GM19397 (cell line): Measurements from ENCODE around the gene TMEM217.
"Not testable (repeated sequence)": the region's sequence is repeated elsewhere in the genome, so short reads cannot be mapped to it uniquely, and the experiment has no call there.

ENCODE experiments used
- ATAC-seq: cut with Tn5 transposase; IDR thresholded peaks from one replicate; pipeline ENCODE4 v1.9.1; 2021; ENCODE audit warnings: mild to moderate bottlenecking, moderate library complexity; ENCODE audit not compliant: unreplicated experiment

Gene TMEM217

DNA sequence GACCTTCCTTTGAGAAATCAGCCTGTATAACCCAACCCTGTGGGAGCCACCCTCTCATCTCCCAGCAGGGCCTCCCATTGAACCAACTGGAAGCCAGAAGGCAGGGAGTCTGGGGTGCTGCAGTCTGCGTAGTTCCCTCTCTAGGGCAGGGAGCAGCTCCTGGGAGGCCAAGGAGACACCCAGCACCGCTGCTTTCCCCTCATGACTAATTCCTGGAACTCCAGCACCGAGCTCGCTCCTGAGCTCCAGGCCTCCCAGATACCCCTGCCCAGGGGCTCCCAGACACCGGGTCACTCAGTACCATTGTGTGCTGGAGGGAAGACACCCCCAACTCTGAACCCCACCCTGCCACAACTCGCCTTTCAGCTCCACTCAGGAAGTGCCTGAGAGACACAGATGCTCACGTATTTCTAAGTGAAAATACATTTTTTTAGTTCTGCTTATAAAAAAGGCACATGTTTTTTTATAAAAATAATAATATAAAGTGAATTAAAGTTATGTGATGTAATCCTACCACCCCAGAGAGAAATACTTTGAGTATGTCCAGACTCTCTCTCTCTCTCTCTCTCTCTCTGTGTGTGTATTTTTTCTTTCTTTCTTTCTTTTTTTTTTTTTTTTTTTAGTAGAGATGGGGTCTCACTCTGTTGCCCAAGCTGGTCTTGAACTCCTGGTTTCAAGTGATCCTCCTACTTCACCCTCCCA is 70.5 kb downstream of the TMEM217 start:
- ATAC-seq, result no peak

DNA sequence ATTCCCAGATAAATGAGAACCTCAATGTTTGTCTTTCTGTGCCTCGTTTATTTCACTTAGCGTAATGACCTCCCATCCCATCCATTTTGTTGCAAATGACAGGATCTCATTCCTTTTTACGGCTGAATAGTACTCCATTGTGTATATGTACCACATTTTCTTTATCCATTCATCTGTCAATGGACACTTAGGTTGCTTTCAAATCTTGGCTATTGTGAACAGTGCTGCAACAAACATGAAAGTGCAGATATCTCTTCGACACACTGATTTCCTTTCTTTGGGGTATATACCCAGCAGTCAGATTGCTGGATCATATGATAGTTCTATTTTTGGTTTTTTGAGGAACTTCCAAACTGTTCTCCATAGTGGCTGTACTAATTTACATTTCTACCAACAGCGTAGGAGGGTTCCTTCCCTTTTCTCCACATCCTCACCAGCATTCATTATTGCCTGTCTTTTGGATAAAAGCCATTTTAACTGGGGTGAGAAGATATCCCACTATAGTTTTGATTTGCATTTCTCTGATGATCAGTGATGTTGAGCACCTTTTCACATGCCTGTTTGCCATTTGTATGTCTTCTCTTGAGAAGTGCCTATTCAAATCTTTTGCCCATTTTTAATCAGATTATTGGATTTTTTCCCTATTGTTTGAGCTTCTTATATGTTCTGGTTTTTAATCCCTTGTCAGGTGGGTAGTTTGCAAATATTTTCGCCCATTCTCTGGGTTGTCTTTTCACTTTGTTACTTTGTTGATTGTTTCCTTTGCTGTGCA is 71.8 kb downstream of the TMEM217 start:
- not testable (repeated sequence) for ATAC-seq

DNA sequence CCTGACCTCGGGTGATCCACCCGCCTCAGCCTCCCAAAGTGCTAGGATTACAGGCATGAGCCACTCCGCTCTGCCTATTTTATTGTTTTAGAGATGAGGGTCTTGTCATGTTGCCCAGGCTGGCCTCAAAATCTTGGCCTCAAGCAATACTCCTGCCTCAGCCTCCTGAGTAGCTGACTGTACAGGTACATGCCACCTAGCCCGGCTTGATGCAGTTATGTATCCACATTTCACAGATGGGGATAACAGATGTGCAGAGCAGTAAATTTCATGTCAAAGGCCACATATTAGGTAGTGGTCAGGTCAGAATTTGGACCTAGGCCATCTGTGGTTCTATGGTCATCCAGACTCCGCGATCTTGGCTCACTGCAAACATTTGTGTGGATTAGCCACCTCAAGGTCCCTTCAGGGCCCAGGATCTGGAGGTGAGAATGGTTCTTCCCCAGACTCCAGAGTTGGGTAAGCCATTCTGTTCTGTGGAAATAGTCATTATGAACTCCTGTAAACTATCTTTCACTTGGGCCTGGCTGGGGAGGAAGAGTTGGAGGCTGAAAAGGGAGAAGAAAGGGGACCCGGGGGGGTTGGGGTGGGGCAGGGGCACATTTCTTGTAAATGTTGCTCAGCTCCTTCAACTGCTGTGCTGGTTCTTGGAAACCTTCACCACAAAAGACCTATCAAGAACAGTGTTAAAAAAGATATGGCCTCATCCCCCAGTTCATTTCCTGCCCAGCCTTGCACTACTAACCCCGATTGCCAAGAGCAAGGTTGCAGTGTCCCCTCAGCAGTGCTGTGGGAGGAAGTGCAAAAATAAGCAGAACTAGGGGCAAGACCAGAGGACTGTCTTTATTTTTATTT is 75.0 kb downstream of the TMEM217 start:
- ATAC-seq, result no peak

- ATAC-seq, result not testable (repeated sequence)
Measured at GRCh38 chr6:37180610-37181009, 77.3 kb downstream of the TMEM217 start.

DNA sequence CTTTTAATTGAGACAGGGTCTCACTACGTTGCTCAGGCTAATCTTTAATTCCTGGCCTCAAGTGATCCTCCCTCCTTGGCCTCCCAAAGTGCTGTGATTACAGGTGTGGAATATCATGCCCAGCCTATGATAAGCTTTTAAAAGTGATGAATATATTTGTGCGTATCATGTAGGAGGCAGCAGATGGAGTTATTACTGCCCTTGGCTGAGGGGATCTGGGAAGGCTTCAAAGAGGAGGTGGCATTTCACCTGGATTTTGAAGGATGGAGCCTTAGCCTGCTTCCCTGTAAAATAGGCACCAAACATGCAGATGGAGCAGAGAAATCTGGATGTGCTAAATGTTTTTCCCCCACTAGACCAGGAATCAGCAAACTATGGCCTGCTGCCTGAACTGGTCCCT is 77.9 kb downstream of the TMEM217 start:
- no peak for ATAC-seq

GRCh38 chr6:37177935-37178517 is 79.9 kb downstream of the TMEM217 start:
- no peak for ATAC-seq

GRCh38 chr6:37177077-37177934 is 80.6 kb downstream of the TMEM217 start:
- no peak for ATAC-seq

DNA sequence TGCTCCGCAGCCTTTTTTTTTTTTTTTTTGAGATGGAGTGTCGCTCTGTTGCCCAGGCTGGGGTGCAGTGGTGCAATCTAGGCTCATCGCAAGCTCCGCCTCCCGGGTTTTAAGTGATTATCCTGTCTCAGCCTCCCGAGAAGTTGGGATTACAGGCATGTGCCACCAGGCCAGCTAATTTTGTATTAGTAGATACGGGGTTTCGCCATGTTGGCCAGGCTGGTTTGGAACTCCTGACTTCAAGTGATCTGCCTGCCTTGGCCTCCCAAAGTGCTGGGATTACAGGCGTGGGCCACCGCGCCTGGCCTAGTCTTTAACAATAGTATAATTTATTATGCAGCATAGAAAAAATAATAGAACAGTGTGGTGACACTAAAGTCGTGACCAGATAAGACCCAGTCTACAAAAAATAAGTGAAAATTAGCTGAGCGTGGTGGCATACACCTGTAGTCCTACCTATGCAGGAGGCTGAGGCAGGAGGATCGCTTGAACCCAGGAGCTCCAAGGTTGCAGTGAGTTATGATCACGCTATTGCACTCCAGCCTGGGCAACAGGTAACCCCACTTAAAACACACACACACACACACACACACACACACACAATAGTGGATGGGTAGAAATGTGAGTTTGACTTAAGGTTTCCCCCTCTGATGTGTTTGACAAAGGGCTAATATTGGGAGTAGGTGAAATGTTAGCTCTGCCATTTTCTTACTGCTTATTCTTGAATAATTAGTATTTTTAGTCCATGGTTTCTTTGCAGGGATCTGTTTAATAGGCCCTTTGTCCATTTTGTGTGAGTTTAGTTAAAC is 81.5 kb downstream of the TMEM217 start:
- ATAC-seq, result no peak

DNA sequence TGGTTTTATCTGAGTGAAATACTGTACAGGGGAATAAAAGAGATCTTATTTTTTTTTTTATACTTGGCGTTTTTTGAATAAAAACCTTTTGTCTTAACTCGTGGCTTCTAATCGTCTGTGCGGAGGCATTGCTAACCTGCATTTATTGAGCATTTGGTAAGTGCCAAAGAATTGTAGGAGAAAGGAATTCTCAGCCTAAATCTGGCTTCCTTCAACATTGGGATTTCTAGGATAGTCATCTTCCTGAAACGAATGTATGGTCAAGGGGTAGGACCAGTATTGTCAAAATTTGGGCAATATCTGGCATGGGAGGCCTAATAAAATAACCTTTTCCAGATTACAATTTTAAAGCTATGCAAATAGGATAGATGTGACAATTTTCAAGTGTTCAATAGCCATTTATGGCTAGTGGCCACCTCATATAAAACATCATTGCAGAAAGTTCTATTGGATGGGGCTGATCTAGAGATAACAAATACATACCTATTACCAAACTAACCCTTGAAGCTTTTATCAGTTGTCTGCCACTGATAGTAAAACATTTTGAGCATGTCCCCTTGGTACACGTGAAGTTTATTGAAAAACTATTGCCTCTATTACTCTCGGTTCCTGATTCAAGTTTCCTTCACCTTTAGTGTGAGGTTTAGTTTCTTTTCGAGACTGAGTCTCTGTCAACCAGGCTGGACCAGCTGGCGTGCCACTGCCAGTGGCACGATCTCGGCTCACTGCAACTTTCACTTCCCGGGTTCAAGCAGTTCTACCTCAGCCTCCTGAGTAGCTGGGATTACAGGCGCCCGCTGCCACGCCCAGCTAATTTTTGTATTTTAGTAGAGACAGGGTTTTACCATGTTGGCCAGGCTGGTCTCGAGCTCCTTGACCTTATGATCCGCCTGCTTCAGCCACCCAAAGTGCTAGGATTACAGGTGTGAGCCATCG is 82.3 kb downstream of the TMEM217 start:
- ATAC-seq, result no peak

- no peak for ATAC-seq
Measured at GRCh38 chr6:37174515-37175331, 83.2 kb downstream of the TMEM217 start.

DNA sequence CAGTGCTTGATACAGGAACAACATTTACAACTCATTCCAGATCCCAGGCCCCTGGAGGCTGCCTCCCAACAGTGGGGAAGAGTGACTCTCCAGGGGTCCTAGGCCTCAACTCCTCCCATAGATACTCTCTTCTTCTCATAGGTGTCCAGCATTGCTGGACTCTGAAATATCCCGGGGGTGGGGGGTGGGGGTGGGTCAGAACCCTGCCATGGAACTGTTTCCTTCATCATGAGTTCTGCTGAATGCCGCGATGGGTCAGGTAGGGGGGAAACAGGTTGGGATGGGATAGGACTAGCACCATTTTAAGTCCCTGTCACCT is 83.8 kb downstream of the TMEM217 start:
- ATAC-seq, result no peak

DNA sequence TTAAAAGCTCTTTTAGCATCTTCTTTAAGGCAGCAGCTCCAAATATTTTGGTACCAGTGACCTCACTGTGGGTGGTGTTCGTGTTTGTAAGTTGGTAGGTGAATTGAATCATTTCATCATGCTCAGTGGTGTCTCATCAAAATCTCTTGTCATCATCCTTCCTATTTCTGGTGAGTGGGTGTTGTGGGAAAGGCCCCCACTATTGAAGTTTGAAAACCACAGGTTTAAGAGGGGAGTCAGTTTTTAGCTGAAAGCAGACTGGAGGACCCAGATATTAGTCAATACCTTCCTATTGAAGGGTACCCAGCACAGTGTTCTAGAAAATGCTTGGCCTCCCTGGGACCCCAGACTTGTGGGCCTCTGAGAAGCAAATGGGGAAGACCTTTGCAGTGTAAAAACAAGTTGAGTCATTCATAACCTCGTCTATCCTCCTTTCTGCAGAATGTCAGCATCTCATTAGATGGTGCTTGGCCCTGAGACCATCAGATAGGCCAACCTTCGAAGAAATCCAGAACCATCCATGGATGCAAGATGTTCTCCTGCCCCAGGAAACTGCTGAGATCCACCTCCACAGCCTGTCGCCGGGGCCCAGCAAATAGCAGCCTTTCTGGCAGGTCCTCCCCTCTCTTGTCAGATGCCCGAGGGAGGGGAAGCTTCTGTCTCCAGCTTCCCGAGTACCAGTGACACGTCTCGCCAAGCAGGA is 84.3 kb downstream of the TMEM217 start:
- no peak for ATAC-seq

GRCh38 chr6:37172912-37173492 is 84.9 kb downstream of the TMEM217 start:
- ATAC-seq, result no peak

GRCh38 chr6:37171970-37172812 is 85.8 kb downstream of the TMEM217 start:
- no peak for ATAC-seq

DNA sequence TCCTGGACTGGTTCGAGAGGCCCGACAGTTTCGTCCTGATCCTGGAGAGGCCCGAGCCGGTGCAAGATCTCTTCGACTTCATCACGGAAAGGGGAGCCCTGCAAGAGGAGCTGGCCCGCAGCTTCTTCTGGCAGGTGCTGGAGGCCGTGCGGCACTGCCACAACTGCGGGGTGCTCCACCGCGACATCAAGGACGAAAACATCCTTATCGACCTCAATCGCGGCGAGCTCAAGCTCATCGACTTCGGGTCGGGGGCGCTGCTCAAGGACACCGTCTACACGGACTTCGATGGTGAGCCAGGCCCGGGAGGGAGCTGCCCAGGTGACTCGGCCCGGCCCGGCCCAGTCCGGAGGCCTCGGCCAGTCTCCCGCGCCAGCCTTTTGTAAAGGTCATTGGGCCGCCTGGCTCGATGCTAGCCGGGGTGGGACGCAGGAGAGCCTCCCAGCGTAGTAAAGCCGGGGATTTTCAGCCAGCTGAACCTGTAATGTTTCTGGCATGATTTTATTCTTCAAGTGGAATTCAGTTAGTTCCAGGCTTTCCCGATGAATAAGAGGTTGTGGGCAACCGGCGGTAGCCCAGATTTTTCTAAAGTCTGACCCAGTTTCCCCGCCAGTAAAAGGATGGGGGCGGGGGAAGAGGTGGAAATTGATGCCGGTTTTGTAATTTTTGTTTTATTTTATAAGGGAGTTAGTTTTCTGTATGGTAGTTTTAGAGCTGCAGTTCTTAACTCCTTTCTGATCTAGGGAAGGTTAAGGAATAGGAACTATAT is 86.6 kb downstream of the TMEM217 start:
- ATAC-seq, result no peak
